GM06990 (cell line): ENCODE results near the gene TSGA10IP.

Experiments
- DNase-seq: peaks from one replicate; pipeline ENCODE4 v3.0.0-alpha.2; 2011; ENCODE audit not compliant: insufficient read length; ENCODE audit errors: extremely low read depth
- H3K27me3 ChIP-seq: replicated peaks from 2 replicates; pipeline ENCODE4 v1.6.0; 2011; ENCODE audit warnings: low read length; ENCODE audit not compliant: control insufficient read depth, insufficient read depth
- H3K36me3 ChIP-seq: 2 replicates; pipeline ENCODE4 v1.5.1; 2011; ENCODE audit warnings: low read length; ENCODE audit not compliant: control insufficient read depth, insufficient read depth
- H3K4me3 ChIP-seq: replicated peaks from 2 replicates; pipeline ENCODE4 v1.5.1; 2011; ENCODE audit warnings: low read depth, mild to moderate bottlenecking, control low read depth, low read length
- CTCF ChIP-seq: IDR thresholded peaks from 2 replicates; pipeline ENCODE4 v1.5.1; 2011; ENCODE audit warnings: low read length, control low read depth, mild to moderate bottlenecking, inconsistent platforms; ENCODE audit not compliant: insufficient read depth, poor library complexity, severe bottlenecking

The TSGA10IP gene

DNA sequence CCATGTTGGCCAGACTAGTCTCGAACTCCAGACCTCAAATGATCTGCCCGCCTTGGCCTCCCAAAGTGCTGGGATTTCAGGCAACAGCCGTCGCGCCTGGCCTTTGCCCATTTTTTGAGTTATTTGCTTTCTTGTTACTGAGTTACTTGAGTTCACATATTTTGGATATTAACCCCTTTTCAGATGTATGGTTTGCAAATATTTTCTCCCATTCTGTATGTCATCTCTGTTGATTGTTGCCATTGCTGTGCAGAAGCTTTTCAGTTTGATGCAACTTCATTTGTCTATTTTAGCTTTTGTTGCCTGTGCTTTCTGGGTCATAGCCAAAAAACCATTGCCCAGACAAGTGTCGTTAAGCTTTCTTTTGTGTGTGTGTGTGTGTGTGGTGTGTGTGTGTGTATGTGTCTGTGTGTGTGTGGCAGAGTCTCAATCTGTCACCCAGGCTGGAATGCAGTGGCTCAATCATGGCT is 6.8 kb downstream of the TSGA10IP start:
- no peak overlapping the region for H3K4me3 ChIP-seq
- DNase-seq = no peak
- H3K27me3 ChIP-seq = no peaks in the 10 kb centered on the region
- no peaks in the 10 kb centered on the region for H3K36me3 ChIP-seq
- TF ChIP-seq CTCF = no peak

- DNase-seq = no peak
- no peaks in the 10 kb centered on the region for H3K36me3 ChIP-seq
- no peaks in the 10 kb centered on the region for H3K27me3 ChIP-seq
- TF ChIP-seq CTCF = no peak
- H3K4me3 ChIP-seq = no peak overlapping the region
Measured at GRCh38 chr11:65953471-65953870, 8.2 kb downstream of the TSGA10IP start.

GRCh38 chr11:65954771-65955170 is 9.5 kb downstream of the TSGA10IP start:
- no peak for DNase-seq
- no peak for TF ChIP-seq CTCF
- no peaks in the 10 kb centered on the region for H3K27me3 ChIP-seq
- no peak overlapping the region for H3K4me3 ChIP-seq
- H3K36me3 ChIP-seq = no peaks in the 10 kb centered on the region

GRCh38 chr11:65958291-65958690 is 13.0 kb downstream of the TSGA10IP start:
- DNase-seq = no peak
- no peak for TF ChIP-seq CTCF
- Histone ChIP-seq H3K27me3 (no peaks in the 10 kb centered on the region), H3K36me3 (no peaks in the 10 kb centered on the region), H3K4me3 (no peak overlapping the region)

GRCh38 chr11:65958774-65959420 is 13.6 kb downstream of the TSGA10IP start:
- Histone ChIP-seq H3K27me3 (no peaks in the 10 kb centered on the region), H3K36me3 (peaks cover 2% of the 10 kb centered on the region; the same call in 1 of the 2 replicates), H3K4me3 (no peak overlapping the region)
- no peak for TF ChIP-seq CTCF
- DNase-seq = no peak
